ENCODE results near the gene NGFR.

NGFR gene

DNA sequence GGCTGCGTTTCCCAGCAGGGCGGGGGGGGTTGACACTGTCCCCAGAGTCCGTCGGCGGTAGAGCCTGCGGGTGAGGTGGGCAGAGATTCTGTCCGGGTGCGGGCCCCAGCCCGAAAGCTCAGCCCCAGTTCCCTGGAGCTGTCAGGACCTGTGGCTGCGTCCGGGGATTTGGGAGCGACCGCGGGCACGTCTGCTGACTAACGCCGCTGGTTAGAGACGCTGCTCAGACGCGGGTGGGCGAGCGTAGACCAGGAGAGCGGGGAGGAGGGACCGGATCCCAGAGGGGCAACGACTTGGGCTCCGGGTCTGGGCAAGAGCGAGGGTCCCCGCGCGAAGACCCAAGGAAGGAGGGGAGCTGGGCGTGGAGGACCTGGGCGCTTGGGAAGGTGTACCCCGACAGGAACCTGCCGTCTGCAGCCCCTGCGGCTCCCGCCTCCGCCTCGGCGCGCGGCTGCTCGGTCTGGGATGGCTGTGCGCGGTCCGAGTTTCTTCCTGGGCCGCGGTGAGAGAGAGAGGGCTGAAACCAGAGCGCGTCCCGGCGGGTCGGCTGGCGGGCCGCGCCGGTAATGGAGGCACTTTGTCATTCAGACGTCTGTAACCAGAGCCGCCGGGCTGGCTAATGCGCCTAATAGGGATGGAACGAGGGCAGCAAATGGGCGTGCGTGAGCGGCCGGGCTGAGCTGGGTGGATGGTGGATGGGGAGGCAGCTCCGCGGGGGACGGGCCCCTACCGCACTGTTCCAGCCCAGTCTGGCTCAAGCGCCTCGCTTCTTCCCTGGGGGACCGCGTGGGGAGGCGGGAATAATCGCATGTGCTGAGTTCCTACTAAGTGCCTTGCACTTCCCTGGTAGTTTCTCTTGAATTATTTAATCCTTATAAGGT, 2.3 kb downstream of the NGFR start (continued):
- TF ChIP-seq, protein P1, sequence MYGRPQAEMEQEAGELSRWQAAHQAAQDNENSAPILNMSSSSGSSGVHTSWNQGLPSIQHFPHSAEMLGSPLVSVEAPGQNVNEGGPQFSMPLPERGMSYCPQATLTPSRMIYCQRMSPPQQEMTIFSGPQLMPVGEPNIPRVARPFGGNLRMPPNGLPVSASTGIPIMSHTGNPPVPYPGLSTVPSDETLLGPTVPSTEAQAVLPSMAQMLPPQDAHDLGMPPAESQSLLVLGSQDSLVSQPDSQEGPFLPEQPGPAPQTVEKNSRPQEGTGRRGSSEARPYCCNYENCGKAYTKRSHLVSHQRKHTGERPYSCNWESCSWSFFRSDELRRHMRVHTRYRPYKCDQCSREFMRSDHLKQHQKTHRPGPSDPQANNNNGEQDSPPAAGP (tag by site-specific recombination; IDR thresholded peaks at IDR 0.05): peak; percentile 86
- no peak for TF ChIP-seq ZNF701 (tag by site-specific recombination; IDR thresholded peaks at IDR 0.05)
- TF ChIP-seq ZNF548 (tag by site-specific recombination; IDR thresholded peaks at IDR 0.05): no peak
- no peak for TF ChIP-seq ZBTB48 (tag by site-specific recombination; IDR thresholded peaks at IDR 0.05)
- peak; percentile 72; the same call in 1 of the 2 replicates for TF ChIP-seq ZNF501 (tag by site-specific recombination; IDR thresholded peaks at IDR 0.05)
- TF ChIP-seq ZBTB7A (tag by site-specific recombination; IDR thresholded peaks at IDR 0.05; ENCODE audit: low read depth): peak; percentile 60; the same call in 1 of the 2 replicates
- peak; percentile 16; the same call in 1 of the 2 replicates for TF ChIP-seq ZSCAN30 (tag by site-specific recombination; IDR thresholded peaks at IDR 0.05)
- TF ChIP-seq ZNF473 (tag by site-specific recombination; IDR thresholded peaks at IDR 0.05): no peak
- TF ChIP-seq ZNF660 (tag by site-specific recombination; IDR thresholded peaks at IDR 0.05): no peak
- peak; percentile 79 for TF ChIP-seq SP7 (tag by site-specific recombination; IDR thresholded peaks at IDR 0.05)
- TF ChIP-seq ZNF37A (tag by site-specific recombination; IDR thresholded peaks at IDR 0.05): no peak
- no peak for TF ChIP-seq ZNF302 (tag by site-specific recombination; IDR thresholded peaks at IDR 0.05; ENCODE audit: low read depth)
- no peak for TF ChIP-seq ZNF16 (tag by site-specific recombination; IDR thresholded peaks at IDR 0.05; ENCODE audit: low read depth)
- TF ChIP-seq YY1 (tag by site-specific recombination; IDR thresholded peaks at IDR 0.05): no peak
- no peak for TF ChIP-seq ZNF324 (tag by site-specific recombination; IDR thresholded peaks at IDR 0.05)
- no peak for TF ChIP-seq ZNF747 (tag by site-specific recombination; IDR thresholded peaks at IDR 0.05)
- no peak for TF ChIP-seq ZNF530 (tag by site-specific recombination; IDR thresholded peaks at IDR 0.05; ENCODE audit: low read depth)
- TF ChIP-seq, protein P2, sequence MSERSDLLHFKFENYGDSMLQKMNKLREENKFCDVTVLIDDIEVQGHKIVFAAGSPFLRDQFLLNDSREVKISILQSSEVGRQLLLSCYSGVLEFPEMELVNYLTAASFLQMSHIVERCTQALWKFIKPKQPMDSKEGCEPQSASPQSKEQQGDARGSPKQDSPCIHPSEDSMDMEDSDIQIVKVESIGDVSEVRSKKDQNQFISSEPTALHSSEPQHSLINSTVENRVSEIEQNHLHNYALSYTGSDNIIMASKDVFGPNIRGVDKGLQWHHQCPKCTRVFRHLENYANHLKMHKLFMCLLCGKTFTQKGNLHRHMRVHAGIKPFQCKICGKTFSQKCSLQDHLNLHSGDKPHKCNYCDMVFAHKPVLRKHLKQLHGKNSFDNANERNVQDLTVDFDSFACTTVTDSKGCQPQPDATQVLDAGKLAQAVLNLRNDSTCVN (tag by site-specific recombination; optimal IDR thresholded peaks at IDR 0.05): peak; percentile 90
- TF ChIP-seq SP2 (tag by site-specific recombination; IDR thresholded peaks at IDR 0.05): peak; percentile 75
- TF ChIP-seq, protein P3, sequence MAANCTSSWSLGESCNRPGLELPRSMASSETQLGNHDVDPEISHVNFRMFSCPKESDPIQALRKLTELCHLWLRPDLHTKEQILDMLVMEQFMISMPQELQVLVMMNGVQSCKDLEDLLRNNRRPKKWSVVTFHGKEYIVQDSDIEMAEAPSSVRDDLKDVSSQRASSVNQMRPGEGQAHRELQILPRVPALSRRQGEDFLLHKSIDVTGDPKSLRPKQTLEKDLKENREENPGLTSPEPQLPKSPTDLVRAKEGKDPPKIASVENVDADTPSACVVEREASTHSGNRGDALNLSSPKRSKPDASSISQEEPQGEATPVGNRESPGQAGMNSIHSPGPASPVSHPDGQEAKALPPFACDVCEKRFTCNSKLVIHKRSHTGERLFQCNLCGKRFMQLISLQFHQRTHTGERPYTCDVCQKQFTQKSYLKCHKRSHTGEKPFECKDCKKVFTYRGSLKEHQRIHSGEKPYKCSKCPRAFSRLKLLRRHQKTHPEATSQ (tag by site-specific recombination; IDR thresholded peaks at IDR 0.05): no peak
- TF ChIP-seq ZNF555 (tag by site-specific recombination; conservative IDR thresholded peaks at IDR 0.05): no peak
- TF ChIP-seq HIC1 (tag by site-specific recombination; IDR thresholded peaks at IDR 0.05): no peak
- TF ChIP-seq, protein P4, sequence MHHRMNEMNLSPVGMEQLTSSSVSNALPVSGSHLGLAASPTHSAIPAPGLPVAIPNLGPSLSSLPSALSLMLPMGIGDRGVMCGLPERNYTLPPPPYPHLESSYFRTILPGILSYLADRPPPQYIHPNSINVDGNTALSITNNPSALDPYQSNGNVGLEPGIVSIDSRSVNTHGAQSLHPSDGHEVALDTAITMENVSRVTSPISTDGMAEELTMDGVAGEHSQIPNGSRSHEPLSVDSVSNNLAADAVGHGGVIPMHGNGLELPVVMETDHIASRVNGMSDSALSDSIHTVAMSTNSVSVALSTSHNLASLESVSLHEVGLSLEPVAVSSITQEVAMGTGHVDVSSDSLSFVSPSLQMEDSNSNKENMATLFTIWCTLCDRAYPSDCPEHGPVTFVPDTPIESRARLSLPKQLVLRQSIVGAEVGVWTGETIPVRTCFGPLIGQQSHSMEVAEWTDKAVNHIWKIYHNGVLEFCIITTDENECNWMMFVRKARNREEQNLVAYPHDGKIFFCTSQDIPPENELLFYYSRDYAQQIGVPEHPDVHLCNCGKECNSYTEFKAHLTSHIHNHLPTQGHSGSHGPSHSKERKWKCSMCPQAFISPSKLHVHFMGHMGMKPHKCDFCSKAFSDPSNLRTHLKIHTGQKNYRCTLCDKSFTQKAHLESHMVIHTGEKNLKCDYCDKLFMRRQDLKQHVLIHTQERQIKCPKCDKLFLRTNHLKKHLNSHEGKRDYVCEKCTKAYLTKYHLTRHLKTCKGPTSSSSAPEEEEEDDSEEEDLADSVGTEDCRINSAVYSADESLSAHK (tag by site-specific recombination; IDR thresholded peaks at IDR 0.05): no peak
- TF ChIP-seq ZNF433 (tag by site-specific recombination; IDR thresholded peaks at IDR 0.05; ENCODE audit: low read depth): no peak
- TF ChIP-seq ZNF202 (tag by site-specific recombination; IDR thresholded peaks at IDR 0.05; ENCODE audit: borderline replicate concordance): no peak
- TF ChIP-seq, protein P5, sequence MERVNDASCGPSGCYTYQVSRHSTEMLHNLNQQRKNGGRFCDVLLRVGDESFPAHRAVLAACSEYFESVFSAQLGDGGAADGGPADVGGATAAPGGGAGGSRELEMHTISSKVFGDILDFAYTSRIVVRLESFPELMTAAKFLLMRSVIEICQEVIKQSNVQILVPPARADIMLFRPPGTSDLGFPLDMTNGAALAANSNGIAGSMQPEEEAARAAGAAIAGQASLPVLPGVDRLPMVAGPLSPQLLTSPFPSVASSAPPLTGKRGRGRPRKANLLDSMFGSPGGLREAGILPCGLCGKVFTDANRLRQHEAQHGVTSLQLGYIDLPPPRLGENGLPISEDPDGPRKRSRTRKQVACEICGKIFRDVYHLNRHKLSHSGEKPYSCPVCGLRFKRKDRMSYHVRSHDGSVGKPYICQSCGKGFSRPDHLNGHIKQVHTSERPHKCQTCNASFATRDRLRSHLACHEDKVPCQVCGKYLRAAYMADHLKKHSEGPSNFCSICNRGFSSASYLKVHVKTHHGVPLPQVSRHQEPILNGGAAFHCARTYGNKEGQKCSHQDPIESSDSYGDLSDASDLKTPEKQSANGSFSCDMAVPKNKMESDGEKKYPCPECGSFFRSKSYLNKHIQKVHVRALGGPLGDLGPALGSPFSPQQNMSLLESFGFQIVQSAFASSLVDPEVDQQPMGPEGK (tag by site-specific recombination; IDR thresholded peaks at IDR 0.05): peak; percentile 47
- TF ChIP-seq ZBTB49 (tag by site-specific recombination; IDR thresholded peaks at IDR 0.05; ENCODE audit: low read depth): no peak

Data from HEK293 (cell line).